ENCODE results near the gene C8A. TPM values are rescaled to one million over a fixed set of nuclear protein-coding genes. Genes with fewer than 3 reads are reported as not detected.

C8A gene
- total RNA-seq, 1 experiment from 2014 or later: not detected

- TF ChIP-seq, protein P1, sequence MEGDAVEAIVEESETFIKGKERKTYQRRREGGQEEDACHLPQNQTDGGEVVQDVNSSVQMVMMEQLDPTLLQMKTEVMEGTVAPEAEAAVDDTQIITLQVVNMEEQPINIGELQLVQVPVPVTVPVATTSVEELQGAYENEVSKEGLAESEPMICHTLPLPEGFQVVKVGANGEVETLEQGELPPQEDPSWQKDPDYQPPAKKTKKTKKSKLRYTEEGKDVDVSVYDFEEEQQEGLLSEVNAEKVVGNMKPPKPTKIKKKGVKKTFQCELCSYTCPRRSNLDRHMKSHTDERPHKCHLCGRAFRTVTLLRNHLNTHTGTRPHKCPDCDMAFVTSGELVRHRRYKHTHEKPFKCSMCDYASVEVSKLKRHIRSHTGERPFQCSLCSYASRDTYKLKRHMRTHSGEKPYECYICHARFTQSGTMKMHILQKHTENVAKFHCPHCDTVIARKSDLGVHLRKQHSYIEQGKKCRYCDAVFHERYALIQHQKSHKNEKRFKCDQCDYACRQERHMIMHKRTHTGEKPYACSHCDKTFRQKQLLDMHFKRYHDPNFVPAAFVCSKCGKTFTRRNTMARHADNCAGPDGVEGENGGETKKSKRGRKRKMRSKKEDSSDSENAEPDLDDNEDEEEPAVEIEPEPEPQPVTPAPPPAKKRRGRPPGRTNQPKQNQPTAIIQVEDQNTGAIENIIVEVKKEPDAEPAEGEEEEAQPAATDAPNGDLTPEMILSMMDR (conservative IDR thresholded peaks at IDR 0.05): no peak
- H3K23ac ChIP-seq (ENCODE audit: insufficient read length, low read depth, low read length): no peak overlapping the region
- H3K9me3 ChIP-seq (ENCODE audit: control insufficient read depth, low read depth, low read length): no peaks in the 10 kb centered on the region
- H2BK120ac ChIP-seq (ENCODE audit: low read depth, low read length, poor library complexity, severe bottlenecking): no peak overlapping the region
- Mint-ChIP-seq H3K27ac (no peak overlapping the region), H3K9me3 (no peaks in the 10 kb centered on the region; a peak in 1 of 5 replicates), H3K27me3 (ENCODE audit: low read depth) (peaks cover 4% of the 10 kb centered on the region), H3K4me1 (peaks cover 10 to 13% of the 10 kb centered on the region in 2 experiments), H3K36me3 (ENCODE audit: insufficient read depth in 1 of 3, low read depth in 3 of 3) (no peaks in the 10 kb centered on the region), H3K4me3 (no peak overlapping the region)
- no peaks in the 10 kb centered on the region for H3K4me1 ChIP-seq (ENCODE audit: insufficient read depth, low read length)
- H3K18ac ChIP-seq (ENCODE audit: insufficient read length, low read depth, low read length): no peak overlapping the region
- no peak overlapping the region for H2BK15ac ChIP-seq (ENCODE audit: low read depth, low read length)
- no peaks in the 10 kb centered on the region for H3K79me1 ChIP-seq (ENCODE audit: insufficient read depth, low read depth, low read length, poor library complexity, severe bottlenecking)
- DNase-seq: no peak
- no peak overlapping the region for H3K56ac ChIP-seq (ENCODE audit: insufficient read length, low read depth, low read length)
- WGBS (ENCODE audit: extremely low coverage, insufficient read length, low lambda C conversion rate): no CpG with 5 or more reads among the region's 5 CpGs
- H4K8ac ChIP-seq (replicated peaks; ENCODE audit: insufficient read length, low read depth, low read length): no peak overlapping the region
- H2BK12ac ChIP-seq (ENCODE audit: insufficient read length, low read depth, low read length): no peak overlapping the region
- H4K5ac ChIP-seq (ENCODE audit: insufficient read length, low read depth, low read length): no peak overlapping the region
- H2BK20ac ChIP-seq (ENCODE audit: low read depth, low read length, poor library complexity, severe bottlenecking): no peak overlapping the region
- H3T11ph ChIP-seq (ENCODE audit: low read length): no peak overlapping the region
- H3K4me2 ChIP-seq (ENCODE audit: insufficient read depth, insufficient read length, low read length): no peak overlapping the region
- no peaks in the 10 kb centered on the region; the same call in 1 of the 2 replicates for H3K27me3 ChIP-seq (ENCODE audit: insufficient read depth, low read length)
- no peaks in the 10 kb centered on the region for H3K23me2 ChIP-seq (ENCODE audit: insufficient read length, low read depth, low read length, poor library complexity, severe bottlenecking)
- no peak overlapping the region for H2BK5ac ChIP-seq (ENCODE audit: insufficient read length, low read length)
- H3K27ac ChIP-seq (ENCODE audit: insufficient read length, low read depth, low read length): no peak overlapping the region
- H4K91ac ChIP-seq (ENCODE audit: insufficient read length, low read depth, low read length): no peak overlapping the region
- H3K4ac ChIP-seq (ENCODE audit: low read depth, low read length): no peak overlapping the region
- no peaks in the 10 kb centered on the region for H3K79me2 ChIP-seq (ENCODE audit: insufficient read depth, low read length)
- H3K9ac ChIP-seq (ENCODE audit: extremely low read depth, insufficient read length, low read length): no peak overlapping the region
- H2AK5ac ChIP-seq (ENCODE audit: insufficient read length, low read length): no peak overlapping the region
- H2AFZ ChIP-seq (ENCODE audit: low read length): no peak overlapping the region
- peak overlapping the region; percentile 53; the same call in 1 of the 2 replicates for H3K14ac ChIP-seq (ENCODE audit: insufficient read depth, low read length)
- H4K20me1 ChIP-seq (ENCODE audit: control insufficient read depth, insufficient read depth, insufficient read length): no peaks in the 10 kb centered on the region
These were observed 62.8 kb downstream of the C8A start for GRCh38 chr1:56917356-56917755.

All from H9 (cell line).